GM12878 (cell line): ENCODE data around the gene MAIP1. TPM values are rescaled to one million over a fixed set of nuclear protein-coding genes. Genes with fewer than 3 reads are reported as not detected.

Source experiments
- ATAC-seq: fragments of 200-7000 bp; cut with Tn5 transposase; 3 replicates; pipeline ENCODE4 v1.9.1; 2020; ENCODE audit warnings: mild to moderate bottlenecking, moderate library complexity
- BruUV-seq: library from RNA; stranded (reverse); fragments of 400-500 nt; replicated peaks from 2 replicates; lab custom pipeline; 2021; lab: Mats Ljungman, UMichigan
- CTCF ChIA-PET: fragments of 300-600 bp; sonication (Branson Sonifier 250); formaldehyde crosslinking; extraction: SDS; loops from one replicate; lab custom pipeline; 2021; ENCODE audit warnings: inconsistent platforms; lab: Yijun Ruan, JAX
- POLR2A ChIA-PET: fragments of 350-600 bp; formaldehyde crosslinking; extraction: SDS; loops from one replicate; lab custom pipeline; 2021; ENCODE audit warnings: inconsistent platforms; lab: Charles Lee
- RAD21 ChIA-PET: fragments of 300-600 bp; sonication (Branson Sonifier 250); formaldehyde crosslinking; loops from one replicate; lab custom pipeline; 2023; ENCODE audit warnings: antibody characterized with exemption; ENCODE audit not compliant: unreplicated experiment; lab: Charles Lee
- SMC1A ChIA-PET: fragments of 300-600 bp; sonication (Branson Sonifier 250); formaldehyde crosslinking; loops from one replicate; lab custom pipeline; 2023; ENCODE audit not compliant: unreplicated experiment, uncharacterized antibody; lab: Charles Lee
- DNase-seq: peaks from one replicate; pipeline ENCODE4 v3.0.0-alpha.2; 2011; ENCODE audit warnings: low read depth, low spot score
- FAIRE-seq: peaks from 3 replicates; lab custom pipeline; 2011; peaks lifted over from hg19 to GRCh38; lab: Jason Lieb, UNC
- H2AFZ ChIP-seq: 2 replicates; pipeline ENCODE4 v1.6.0; 2011; ENCODE audit warnings: low read depth, low read length, control low read depth; ENCODE audit not compliant: control insufficient read depth
- H3K27ac ChIP-seq: 2 replicates; pipeline ENCODE4 v1.5.1; 2011; ENCODE audit warnings: control low read depth; ENCODE audit not compliant: control insufficient read depth, insufficient read depth
- H3K27me3 ChIP-seq, 2 experiments: replicated peaks in 1 of 2; 2 replicates each; pipeline versions ENCODE4 v1.6.0 to v1.6.1; 2011; ENCODE audit warnings: low read length in 1 of 2; ENCODE audit not compliant: control insufficient read depth in 2 of 2, insufficient read depth in 2 of 2
- H3K36me3 ChIP-seq, 2 experiments: 2 replicates each; pipeline ENCODE4 v1.5.1; 2011; ENCODE audit warnings: low read length in 1 of 2; ENCODE audit not compliant: control insufficient read depth in 2 of 2, insufficient read depth in 2 of 2
- H3K4me1 ChIP-seq: 2 replicates; pipeline ENCODE4 v1.6.1; 2011; ENCODE audit warnings: mild to moderate bottlenecking, low read length, moderate library complexity, mixed read lengths; ENCODE audit not compliant: control insufficient read depth, insufficient read depth
- H3K4me2 ChIP-seq: 2 replicates; pipeline ENCODE4 v1.6.0; 2011; ENCODE audit warnings: control low read depth; ENCODE audit not compliant: control insufficient read depth, insufficient read depth
- H3K4me3 ChIP-seq: fragments of 200-600 bp; sonication (generic); 2 replicates; pipeline ENCODE4 v1.5.1; 2016
- H3K79me2 ChIP-seq: 2 replicates; pipeline ENCODE4 v1.6.0; 2011; ENCODE audit warnings: low read length; ENCODE audit not compliant: control insufficient read depth, insufficient read depth
- H3K9ac ChIP-seq: 2 replicates; pipeline ENCODE4 v1.8.0; 2011; ENCODE audit warnings: low read length, control low read depth, mixed read lengths; ENCODE audit not compliant: control insufficient read depth, insufficient read depth
- H3K9me3 ChIP-seq: replicated peaks from 3 replicates; pipeline ENCODE4 v1.5.1; 2011; ENCODE audit warnings: mild to moderate bottlenecking, low read length; ENCODE audit not compliant: control insufficient read depth, insufficient read depth
- H4K20me1 ChIP-seq: 2 replicates; pipeline ENCODE4 v1.6.0; 2011; ENCODE audit not compliant: control insufficient read depth, insufficient read depth
- BHLHE40 ChIP-seq, 2 experiments: fragments of 450-650 bp in 1 of 2; IDR thresholded peaks; 2 replicates each; pipeline ENCODE4 v1.6.1; 2011 to 2017; ENCODE audit warnings: low read depth in 2 of 2, borderline replicate concordance in 1 of 2, improper control_type of control experiment in 1 of 2, low read length in 1 of 2, mild to moderate bottlenecking in 1 of 2
- BRCA1 ChIP-seq: IDR thresholded peaks from 2 replicates; pipeline ENCODE4 v1.6.1; 2011; ENCODE audit warnings: low read depth, low read length, improper control_type of control experiment
- CHD4 ChIP-seq: fragments of 200-600 bp; sonication (generic); IDR thresholded peaks from 2 replicates; pipeline ENCODE4 v1.6.1; 2016; ENCODE audit warnings: mild to moderate bottlenecking
- FOXK2 ChIP-seq: fragments of 450-650 bp; IDR thresholded peaks from 2 replicates; pipeline ENCODE4 v1.6.1; 2017; ENCODE audit warnings: mild to moderate bottlenecking, moderate library complexity
- GABPA ChIP-seq: IDR thresholded peaks from 2 replicates; pipeline ENCODE4 v1.6.1; 2014; ENCODE audit warnings: antibody characterized with exemption, low read depth, mild to moderate bottlenecking, inconsistent platforms
- HDGF ChIP-seq: fragments of 450-650 bp; IDR thresholded peaks from 2 replicates; pipeline ENCODE4 v1.6.1; 2016; ENCODE audit warnings: antibody characterized with exemption
- JUNB ChIP-seq: IDR thresholded peaks from 2 replicates; pipeline ENCODE4 v1.6.1; 2016; ENCODE audit warnings: antibody characterized with exemption, mild to moderate bottlenecking
- KDM1A ChIP-seq: fragments of 200-600 bp; sonication (generic); IDR thresholded peaks from 2 replicates; pipeline ENCODE4 v1.6.1; 2016; ENCODE audit warnings: borderline replicate concordance
- MTA2 ChIP-seq: fragments of 450-650 bp; IDR thresholded peaks from 2 replicates; pipeline ENCODE4 v1.6.1; 2016; ENCODE audit warnings: low read depth, mild to moderate bottlenecking, moderate library complexity
- MXI1 ChIP-seq: fragments of 150-350 bp; IDR thresholded peaks from 2 replicates; pipeline ENCODE4 v1.6.1; 2011; ENCODE audit warnings: low read depth, mild to moderate bottlenecking, inconsistent platforms, low read length, improper control_type of control experiment
- NFYA ChIP-seq: IDR thresholded peaks from 2 replicates; pipeline ENCODE4 v1.6.1; 2011; ENCODE audit warnings: low read depth, mild to moderate bottlenecking, low read length, improper control_type of control experiment, borderline replicate concordance
- NR2F1 ChIP-seq: fragments of 450-650 bp; conservative IDR thresholded peaks from 2 replicates; pipeline ENCODE4 v1.6.1; 2017; ENCODE audit warnings: mild to moderate bottlenecking
- PAX8 ChIP-seq: fragments of 450-650 bp; IDR thresholded peaks from 2 replicates; pipeline ENCODE4 v1.6.1; 2017; ENCODE audit warnings: mild to moderate bottlenecking, moderate library complexity
- PKNOX1 ChIP-seq: fragments of 450-650 bp; IDR thresholded peaks from 2 replicates; pipeline ENCODE4 v1.6.1; 2016; ENCODE audit warnings: mild to moderate bottlenecking
- SMAD1 ChIP-seq: fragments of 450-650 bp; IDR thresholded peaks from 2 replicates; pipeline ENCODE4 v1.6.1; 2018; ENCODE audit warnings: mild to moderate bottlenecking, low read depth; ENCODE audit not compliant: partially characterized antibody
- SREBF1 ChIP-seq: IDR thresholded peaks from 2 replicates; pipeline ENCODE4 v1.6.1; 2012; ENCODE audit warnings: mild to moderate bottlenecking, low read length
- TAF1 ChIP-seq: IDR thresholded peaks from 2 replicates; pipeline ENCODE4 v1.6.1; 2011; ENCODE audit warnings: mild to moderate bottlenecking, low read depth, low read length, borderline replicate concordance
- ZNF274 ChIP-seq: IDR thresholded peaks from one replicate; pipeline ENCODE4 v1.8.0; 2011; ENCODE audit not compliant: insufficient read length, insufficient read depth
- WGBS: methylation state at CpG from one replicate; pipeline ENCODE4 v1.1.6; 2016; ENCODE audit warnings: low lambda C conversion rate; ENCODE audit not compliant: insufficient replicate concordance, insufficient coverage; ENCODE audit errors: missing lambda C conversion rate; 5-methylcytosine and 5-hydroxymethylcytosine counted together
- in situ Hi-C: fragments of 300-500 bp; cut with MboI; formaldehyde crosslinking; loops from 9 replicates; pipeline ENCODE4 v1.14.3; 2018; ENCODE audit warnings: mixed read lengths
- intact Hi-C: fragments of 100-400 bp; cut with micrococcal nuclease; formaldehyde crosslinking; loops from one replicate; pipeline ENCODE4 v1.14.2; 2022; ENCODE audit not compliant: unreplicated experiment
- polyA plus RNA-seq, 11 experiments: library from polyadenylated mRNA; depleted of rRNA in 4 of 11; unstranded in 6 of 11; stranded (reverse) in 5 of 11; fragments of >200 nt; fragmentation: Nextera tagmentation in 4 of 11; fragmentation: Illumina TruSeq in 1 of 11; extraction: Ambion mirVana in 4 of 11; extraction: Trizol in 1 of 11; gene quantifications; 1 replicate in 1 of 11; 2 replicates in 10 of 11; pipeline versions ENCODE4 v1.2.1 to v1.2.3, GENCODE V29; 2011 to 2016; ENCODE audit warnings: inconsistent platforms in 2 of 11, missing spikeins in 2 of 11, low read depth in 1 of 11
- total RNA-seq, 4 experiments: library from RNA; depleted of rRNA in 3 of 4; stranded (reverse); fragments of >200 nt in 3 of 4; fragmentation: Illumina TruSeq in 1 of 4; extraction: Trizol in 1 of 4; gene quantifications; 2 replicates each; pipeline versions ENCODE4 v1.2.1 to v1.2.3, GENCODE V29; 2013 to 2021
- TF ChIP-seq, protein P1 (sequence below): IDR thresholded peaks from 2 replicates; pipeline ENCODE4 v1.6.1; 2011; ENCODE audit warnings: low read depth, low read length, improper control_type of control experiment, borderline replicate concordance

MAIP1 gene
- total and polyA plus RNA-seq, 10 of the 15 experiments (the other 5 are each of a cell fraction or from before 2014, with no cell fraction given) = 5.4 to 41.4 (median 25.4) TPM

- TF ChIP-seq ZNF274 (no peak), NFYA (no peak), PKNOX1 (no peak), GABPA (no peak), BRCA1 (no peak)
Measured at GRCh38 chr2:199910338-199911051, 44.9 kb upstream of the MAIP1 start (continued).

DNA sequence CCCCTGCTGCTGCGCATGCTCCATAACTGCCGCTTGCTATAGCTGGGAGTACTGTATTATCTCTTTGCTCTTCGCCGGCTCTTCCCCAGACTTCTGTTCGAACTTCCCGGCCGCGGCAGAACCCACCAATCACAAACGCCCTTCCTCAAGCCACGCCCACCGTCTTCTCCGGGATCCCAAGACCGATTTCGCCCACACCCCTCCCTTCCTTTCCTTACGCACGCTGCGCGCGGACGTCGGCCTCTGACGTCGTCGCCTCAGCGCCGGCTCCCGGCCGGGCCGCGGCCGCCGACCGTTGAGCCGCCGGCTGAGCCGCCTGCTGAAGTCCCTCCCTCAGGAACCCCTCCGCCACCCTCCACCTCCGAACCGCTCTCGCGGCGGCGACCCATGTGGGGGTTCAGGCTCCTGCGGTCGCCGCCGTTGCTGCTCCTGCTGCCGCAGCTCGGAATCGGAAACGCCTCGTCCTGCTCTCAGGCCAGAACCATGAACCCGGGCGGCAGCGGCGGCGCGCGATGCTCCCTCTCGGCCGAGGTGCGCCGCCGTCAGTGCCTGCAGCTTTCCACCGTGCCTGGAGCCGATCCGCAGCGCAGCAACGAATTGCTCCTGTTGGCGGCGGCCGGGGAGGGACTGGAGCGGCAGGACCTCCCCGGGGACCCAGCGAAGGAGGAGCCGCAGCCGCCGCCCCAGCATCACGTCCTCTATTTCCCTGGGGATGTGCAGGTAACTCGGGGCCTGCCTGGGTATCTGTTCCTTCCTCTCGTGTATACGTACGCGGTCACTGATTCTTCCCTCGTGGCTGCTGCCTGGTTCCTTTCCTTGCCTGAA, 44.1 kb upstream of the MAIP1 start, which contains the start of gene C2orf69:
Gene C2orf69 (plus strand): TSS at position 242 of the 825 bp plus-strand sequence. CDS start 146 bp downstream, at position 388.
- FAIRE-seq (peak; percentile 97), DNase-seq (peak; percentile 93), ATAC-seq (peak; percentile 91)
- Histone ChIP-seq H3K9ac (peak within 1 kb of the TSS; percentile 75), H3K27me3 (no peaks in the 10 kb centered on the region), H3K27ac (peak within 1 kb of the TSS; percentile 88), H3K4me3 (peak within 1 kb of the TSS; percentile 95), H3K36me3 (no peaks in the 10 kb centered on the region; a peak in 1 of 4 replicates), H2AFZ (peak within 1 kb of the TSS; percentile 95), H3K79me2 (peaks cover 42% of the 10 kb centered on the region), H3K4me1 (no peaks in the 10 kb centered on the region), H4K20me1 (no peaks in the 10 kb centered on the region), H3K9me3 (peaks cover 2% of the 10 kb centered on the region; the same call in 2 of the 3 replicates), H3K4me2 (peak within 1 kb of the TSS; percentile 81)
- intact Hi-C loops (loop anchor here (2.0 kb wide), 2 partner anchors 44 to 60 kb away; partner anchors contain the start of genes FTCDNL1, MAIP1 and TYW5), in situ Hi-C loops (no loop called here)
- ChIA-PET SMC1A (interaction anchor here (0.9 to 1.8 kb wide), 3 partner anchors 19 to 40 kb away, joined by 3 to 5 read pairs (median 3); no protein-coding TSS in a partner anchor), POLR2A (interaction anchor here (0.7 to 1.4 kb wide), 4 partner anchors 11 to 559 kb away, joined by 3 to 8 read pairs (median 4); no protein-coding TSS in a partner anchor), RAD21 (no interaction called here), CTCF (no interaction called here)
- BruUV-seq = no TSS peak
- under 1% methylated on average over 85 of the region's 85 CpGs for WGBS
- TF ChIP-seq SREBF1 = no peak
- no peak for TF ChIP-seq CHD4
- no peak for TF ChIP-seq SMAD1
- no peak for TF ChIP-seq JUNB
- TF ChIP-seq, protein P1, sequence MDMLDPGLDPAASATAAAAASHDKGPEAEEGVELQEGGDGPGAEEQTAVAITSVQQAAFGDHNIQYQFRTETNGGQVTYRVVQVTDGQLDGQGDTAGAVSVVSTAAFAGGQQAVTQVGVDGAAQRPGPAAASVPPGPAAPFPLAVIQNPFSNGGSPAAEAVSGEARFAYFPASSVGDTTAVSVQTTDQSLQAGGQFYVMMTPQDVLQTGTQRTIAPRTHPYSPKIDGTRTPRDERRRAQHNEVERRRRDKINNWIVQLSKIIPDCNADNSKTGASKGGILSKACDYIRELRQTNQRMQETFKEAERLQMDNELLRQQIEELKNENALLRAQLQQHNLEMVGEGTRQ = no peak
- peak; percentile 66; the same call in 1 of the 2 replicates for TF ChIP-seq NR2F1
- TF ChIP-seq TAF1 = peak; percentile 74
- TF ChIP-seq MTA2 = no peak
- peak; percentile 79 for TF ChIP-seq MXI1
- TF ChIP-seq PAX8 = no peak
- peak; percentile 52; the same call in 1 of the 2 replicates for TF ChIP-seq HDGF
- TF ChIP-seq KDM1A = no peak
- 0 out of 2 replicates have a peak, but pooled peaks have one; percentile 10 for TF ChIP-seq PKNOX1
- TF ChIP-seq BHLHE40 (IDR thresholded peaks at IDR 0.05; ENCODE audit: borderline replicate concordance in 1 of 2, low read depth in 2 of 2, low read length in 1 of 2) = peak; percentile 17 to 50; a peak in 2 of 4 replicates
- no peak for TF ChIP-seq FOXK2
